Hematopoietic multipotent progenitor cell treated with erythropoietin and hydrocortisone succinate and interleukin-3 and kit ligand, for 8 days (in vitro differentiated cells): ENCODE measurements around the gene CERS3.
"Not testable (repeated sequence)": the region's sequence is repeated elsewhere in the genome, so short reads cannot be mapped to it uniquely, and the experiment has no call there.

Experiments
- DNase-seq: peaks from one replicate; pipeline ENCODE4 v3.0.0-alpha.2; 2015

The CERS3 gene

DNA sequence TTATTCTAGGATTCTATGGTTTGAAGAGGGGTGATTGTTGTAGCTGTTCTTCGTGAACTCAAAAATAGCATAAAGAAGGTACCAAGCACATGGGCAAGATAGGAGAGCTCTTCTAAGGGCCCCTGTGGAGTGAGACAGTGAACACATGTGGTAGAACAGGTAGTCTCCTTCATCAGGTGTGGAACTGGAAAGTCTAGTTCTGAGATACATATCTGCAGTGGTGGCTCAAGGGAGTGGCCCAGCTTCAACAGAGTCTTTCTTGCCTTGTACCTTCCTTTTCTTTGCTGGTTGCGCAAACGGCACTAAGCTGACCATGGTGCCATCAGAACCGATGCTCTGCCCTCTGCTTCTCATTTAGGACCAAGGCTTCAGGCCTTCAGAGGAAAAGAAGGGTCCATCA is 65.2 kb downstream of the CERS3 start:
- no peak for DNase-seq

DNA sequence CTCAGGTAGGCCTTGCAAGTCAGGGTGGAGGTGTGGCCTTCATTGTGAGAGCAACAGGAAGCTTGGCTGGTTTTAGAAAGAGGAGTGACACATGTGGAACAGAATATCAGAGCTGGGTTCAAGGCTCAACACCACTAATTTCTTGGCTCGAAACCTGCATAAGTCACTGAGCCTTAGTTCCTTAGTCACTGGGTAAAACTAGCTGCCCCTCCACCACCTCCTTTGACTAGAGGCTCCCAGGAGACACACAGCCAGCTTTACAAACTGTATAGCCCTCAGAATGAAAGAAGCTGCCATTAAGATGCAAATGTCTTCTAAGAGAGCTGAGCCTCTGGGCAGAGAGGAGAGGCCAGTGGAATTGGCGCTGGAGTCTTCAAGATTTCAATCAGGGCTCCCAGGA is 67.7 kb downstream of the CERS3 start:
- DNase-seq, result no peak

DNA sequence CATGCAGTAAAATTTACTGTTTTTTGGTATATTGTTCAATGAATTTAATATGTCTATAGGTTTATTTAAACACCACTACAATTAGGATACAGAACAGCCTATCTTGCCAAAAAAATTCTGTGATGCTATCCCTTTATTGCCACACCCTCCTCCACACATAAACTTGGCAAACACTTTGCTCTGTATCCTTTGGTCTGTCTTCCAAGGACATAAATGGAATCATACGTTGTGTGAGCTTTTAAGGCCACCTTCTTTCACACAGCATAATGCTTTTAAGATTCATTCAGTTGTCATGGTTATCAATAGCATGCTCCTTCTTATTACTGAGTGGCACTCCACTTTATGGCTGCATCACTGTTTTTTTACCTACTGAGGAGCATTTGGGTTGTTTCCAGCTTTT is 71.5 kb downstream of the CERS3 start:
- DNase-seq, result no peak

DNA sequence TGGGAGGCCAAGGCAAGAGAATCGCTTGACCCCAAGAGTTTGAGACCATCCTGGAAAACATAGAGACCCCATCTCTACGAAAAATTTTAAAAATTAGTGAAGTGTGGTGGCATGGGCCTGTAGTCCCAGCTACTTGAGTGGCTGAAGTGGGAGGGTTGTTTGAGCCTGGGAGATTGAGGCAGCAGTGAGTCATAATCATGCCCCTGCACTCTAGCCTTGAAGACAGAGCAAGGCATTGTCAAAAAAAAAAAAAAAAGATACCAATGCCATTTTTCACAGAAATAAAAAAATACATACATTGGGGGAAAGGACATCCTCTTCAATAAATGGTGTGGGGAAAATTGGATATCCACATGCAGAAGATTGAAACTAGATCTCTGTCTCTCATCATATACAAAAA is 74.6 kb downstream of the CERS3 start:
- no peak for DNase-seq

DNA sequence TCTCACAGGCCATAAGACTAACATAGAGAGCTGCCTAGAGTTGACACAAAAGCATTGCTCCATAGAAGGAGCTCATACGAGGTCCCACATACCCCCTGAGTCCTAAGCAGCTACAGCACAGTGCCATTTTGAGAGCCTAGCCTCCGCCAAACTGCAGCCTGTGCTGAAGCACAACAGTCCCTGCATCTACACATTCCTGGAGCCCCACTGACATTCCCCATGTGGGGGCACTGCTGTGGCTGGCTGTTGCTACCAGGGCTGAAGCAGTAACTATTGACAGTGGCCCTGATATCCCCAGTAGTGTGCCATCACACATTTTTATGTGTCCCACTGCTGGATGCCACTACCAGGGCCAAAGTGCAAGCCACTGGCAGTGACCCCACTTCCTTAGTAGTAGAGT is 80.3 kb downstream of the CERS3 start:
- no peak for DNase-seq

DNA sequence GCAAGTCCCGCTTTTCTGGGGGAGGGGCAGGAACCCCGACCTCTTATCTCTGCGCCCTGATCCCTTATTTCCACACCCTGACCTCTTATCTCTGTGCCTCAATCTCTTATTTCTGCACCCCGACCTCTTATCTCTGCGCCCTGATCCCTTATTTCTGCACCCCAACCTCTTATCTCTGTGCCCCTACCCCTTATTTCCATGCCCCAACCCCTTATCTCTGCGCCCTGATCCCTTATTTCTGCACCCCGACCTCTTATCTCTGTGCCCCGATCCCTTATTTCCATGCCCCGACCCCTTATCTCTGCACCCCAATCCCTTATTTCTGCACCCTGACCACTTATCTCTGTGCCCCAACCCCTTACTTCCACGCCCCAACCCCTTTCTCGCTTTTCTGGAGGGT is 87.7 kb downstream of the CERS3 start:
- DNase-seq, result not testable (repeated sequence)

DNA sequence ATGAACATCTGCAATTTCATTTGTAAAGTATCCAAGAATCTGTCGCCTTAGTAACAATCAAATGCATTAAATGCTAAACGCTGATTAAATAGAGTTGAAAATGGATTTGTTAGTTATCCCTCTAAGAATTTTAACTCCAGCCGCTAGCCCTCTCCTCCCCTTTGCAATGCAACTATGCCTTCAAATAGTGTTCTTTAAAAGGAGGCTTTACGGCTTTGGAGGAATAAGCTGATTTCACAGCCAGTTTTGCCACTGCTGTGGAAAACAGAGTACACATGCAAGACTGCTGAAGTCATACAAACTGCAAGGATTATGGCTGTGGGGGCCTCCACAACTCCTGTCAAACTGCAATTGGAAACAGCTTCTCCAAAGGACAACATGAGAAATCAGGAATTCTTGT is 89.2 kb downstream of the CERS3 start:
- DNase-seq, result no peak

DNA sequence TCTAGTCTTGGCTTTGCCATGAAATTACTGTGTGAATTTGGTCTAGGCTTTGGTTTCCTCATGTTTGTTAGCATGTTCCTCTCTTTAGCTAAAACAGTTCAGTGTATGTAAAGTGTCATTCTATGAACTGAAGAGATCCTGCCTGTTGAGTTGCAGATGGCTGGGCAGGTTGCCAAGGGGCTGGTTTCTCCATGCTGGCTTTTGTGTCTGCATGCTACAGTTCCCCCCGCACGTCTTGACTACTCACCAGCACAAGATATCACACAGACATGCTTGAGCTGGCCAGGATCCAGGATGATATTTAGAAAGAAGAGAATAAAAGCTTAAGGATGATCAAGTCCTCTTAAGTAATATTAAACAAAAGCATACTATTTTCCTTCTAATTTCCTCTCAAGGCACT is 90.2 kb downstream of the CERS3 start:
- peak; percentile 19 for DNase-seq

DNA sequence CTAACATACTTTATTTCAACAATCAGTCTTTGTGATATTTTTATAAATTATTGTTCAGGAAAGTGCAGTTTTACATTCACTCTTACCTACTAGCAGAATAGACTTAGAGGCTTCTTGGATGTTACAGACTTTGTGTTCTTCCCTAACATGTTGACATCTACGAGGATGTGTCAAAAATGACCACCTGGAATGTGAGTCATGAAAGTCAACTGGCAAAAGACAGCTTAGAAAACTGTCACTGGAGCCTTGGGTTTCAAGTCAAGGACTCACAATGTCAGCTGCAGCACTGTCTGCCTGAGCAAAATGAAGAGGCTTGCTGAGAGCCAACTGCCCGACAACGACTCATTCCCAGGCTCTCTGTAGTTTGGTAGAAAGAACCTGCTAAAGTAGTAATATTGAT is 91.5 kb downstream of the CERS3 start:
- DNase-seq, result no peak

DNA sequence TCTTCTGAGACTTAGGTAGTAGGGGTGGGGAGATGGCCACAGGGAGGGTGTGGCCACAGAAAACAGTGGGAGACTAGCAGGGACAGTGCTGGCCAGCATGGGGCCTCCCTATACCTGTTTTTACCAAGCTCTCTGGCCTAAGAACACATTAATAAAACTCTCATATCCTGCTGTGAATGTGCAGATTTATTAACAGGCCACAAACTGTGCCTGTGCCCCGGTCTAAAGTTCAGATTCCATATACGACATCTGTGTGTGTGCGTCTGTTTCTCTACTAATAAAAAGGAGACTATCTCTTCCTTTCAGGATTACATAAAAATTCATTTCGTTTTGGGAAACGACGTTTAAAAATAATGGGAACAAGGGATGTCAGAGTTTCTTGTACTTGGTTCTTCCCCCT is 94.2 kb downstream of the CERS3 start:
- no peak for DNase-seq

DNA sequence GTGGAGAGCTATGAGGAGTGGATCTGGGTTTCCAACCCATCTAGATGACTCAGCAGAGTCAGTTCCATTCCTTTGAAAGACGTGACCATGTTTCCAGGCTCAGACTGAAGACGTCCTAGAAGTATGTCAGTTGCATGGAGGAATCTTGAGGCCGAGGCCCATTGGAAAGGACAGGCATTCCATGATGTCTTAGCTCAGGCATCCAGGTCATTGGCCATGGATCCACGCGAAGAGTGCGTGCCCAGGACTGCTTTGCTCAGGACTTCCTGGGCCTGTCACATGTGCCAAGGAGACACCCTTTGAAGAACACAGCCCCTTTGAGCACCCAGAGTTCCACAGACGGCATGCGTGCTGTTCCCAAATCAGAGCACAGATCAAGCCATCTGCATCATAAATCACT is 94.7 kb downstream of the CERS3 start:
- no peak for DNase-seq

DNA sequence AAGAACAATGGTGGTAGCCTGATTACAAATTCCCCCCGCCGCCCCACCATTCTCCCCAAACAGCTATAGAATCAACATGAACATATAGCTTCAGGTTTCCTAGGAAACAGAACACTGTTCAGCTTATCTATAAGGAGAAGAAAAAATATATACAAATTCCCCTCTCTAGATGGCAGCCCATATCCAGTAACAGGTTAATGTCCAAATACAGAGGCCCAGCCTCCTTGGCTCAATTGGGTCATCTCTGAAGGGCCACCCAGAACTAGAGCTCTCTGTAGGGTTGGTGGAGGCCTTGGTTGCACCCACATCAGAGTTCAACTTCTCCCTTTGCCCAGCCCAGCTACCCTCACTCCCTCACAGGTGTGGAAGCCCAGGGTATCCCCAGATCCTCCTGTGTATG is 95.4 kb downstream of the CERS3 start:
- no peak for DNase-seq

DNA sequence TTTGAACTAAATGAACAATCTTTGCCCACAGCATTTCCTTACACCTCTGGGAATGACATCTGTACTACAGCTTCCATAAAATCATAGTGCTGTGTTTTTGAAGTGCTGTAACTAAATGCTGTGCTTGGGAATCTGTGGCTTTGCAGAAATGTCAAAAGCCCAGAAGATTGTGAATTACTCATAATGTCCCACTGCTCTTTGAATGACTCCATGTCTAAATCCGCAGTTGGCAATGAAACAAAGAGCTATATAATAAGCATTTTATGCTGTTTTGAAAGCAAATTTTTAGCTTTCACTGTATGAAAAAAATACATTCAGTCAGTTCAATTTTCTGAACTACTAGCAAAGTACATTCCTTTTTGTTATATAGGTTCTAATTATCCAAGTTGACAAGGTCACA is 98.3 kb downstream of the CERS3 start:
- no peak for DNase-seq

DNA sequence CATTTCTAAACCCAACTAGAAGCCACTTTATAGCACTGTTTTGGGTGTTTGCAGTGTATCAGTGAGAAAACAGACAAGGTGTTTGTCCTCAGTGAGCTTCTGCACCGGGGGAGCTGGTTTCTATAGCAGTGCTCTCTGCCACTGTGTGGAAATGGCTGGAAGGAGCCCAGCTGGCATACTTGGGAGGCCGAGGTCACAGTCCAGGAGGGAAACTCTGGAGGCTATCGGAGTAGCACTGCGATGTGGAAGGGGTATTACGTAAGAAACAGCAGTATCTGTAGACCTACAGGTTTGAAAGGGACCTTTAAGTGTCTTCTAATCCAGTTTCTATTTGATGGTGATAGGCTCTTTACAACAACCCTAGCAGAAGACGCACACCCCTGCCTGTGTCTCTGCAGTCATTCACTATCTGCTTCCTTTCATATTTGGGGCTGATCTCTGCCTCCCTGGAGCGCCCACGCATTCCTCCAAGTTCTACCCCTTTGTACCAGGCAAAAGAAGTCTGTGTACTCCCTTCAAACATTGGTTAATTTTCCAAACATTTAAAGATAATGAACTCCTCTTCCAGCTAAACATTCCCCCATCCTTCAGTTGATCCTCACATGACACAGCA is 99.5 kb downstream of the CERS3 start:
- no peak for DNase-seq

DNA sequence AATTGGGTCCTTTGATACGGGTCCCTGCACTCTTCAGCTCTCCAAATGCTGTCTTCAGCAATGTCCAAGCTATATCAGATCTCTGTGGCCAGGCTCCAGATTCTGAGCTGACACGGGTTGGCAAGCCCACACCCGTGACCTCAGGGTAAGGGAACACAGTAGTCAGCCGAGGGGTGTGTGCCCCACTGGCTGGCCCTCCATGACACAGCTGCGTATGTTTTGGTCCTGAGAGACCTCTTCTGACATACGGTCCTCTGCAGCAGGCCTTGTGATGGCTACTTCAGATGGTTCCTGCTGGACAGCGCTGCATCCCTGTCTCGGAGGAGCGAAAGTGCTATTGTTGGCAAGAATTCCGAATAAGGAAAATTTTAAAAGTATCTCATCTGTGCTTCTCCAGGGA is 101.8 kb downstream of the CERS3 start:
- no peak for DNase-seq

DNA sequence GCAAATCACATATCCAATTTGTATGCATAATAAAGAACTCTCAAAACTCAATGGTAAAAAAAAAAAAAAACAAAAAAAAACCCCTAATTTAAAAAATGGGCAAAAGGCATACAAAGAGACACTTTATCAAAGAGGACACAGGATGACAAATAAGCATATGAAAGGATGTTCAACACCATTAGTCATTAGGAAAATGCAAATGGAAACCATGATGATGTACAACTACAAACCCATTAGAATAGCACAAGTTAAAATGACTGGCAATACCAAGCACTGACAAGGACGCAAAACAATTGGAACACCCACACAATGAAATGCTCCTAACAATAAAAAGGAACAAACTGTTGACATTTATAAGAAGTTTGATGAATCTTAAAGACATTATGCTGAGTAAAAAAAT is 123.6 kb downstream of the CERS3 start:
- no peak for DNase-seq

DNA sequence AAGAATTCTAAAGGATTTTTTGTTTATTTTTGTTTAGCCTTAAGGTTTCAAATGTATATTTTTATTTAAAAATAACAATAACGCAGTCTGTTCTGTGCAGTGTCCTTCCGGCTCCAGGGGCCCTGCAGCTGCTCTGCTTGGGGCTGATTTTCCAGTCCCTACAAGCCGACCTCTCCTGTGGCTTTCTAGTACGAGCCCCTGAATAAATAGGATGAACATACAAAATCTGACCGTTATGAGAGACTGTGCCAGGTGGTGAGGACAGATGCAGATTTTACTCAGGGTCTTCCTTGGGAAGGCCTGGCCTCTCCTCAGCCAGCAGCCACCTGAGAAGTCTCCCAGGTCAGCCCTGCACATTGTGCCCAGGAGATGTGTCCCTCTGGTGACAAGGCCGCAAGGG is 127.8 kb downstream of the CERS3 start:
- DNase-seq, result no peak

DNA sequence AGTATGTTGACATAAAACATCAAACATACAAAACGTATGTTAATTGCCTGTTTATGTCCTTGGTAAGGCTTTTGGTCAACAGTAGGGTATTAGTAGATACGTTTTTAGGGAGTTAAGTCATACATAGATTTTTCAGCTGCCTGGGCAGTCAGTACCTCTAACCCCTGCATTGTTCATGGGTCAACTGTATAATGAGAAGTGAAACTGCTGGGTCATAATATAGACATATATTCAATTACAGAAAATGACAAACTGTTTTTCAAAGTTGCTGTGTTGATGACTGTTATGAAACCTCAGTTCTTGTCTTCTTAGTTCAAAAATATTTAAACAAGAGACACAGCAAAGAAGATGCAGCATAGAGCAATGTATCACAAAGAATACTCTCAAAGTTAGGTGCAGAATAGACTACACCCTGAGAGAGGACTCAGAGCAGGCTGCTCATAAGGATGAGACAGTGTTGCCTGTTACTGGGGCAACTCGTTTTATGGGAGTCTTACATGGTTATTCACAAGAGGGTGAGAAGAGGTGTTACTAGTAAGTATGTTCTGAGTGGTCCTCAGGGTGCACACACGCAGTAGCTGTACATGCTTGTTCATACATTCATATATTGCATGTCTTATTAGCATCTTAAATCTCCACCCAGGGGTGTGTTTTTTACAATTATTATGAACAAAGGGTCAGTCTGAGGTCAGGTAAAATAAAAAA is 133.9 kb downstream of the CERS3 start:
- no peak for DNase-seq

DNA sequence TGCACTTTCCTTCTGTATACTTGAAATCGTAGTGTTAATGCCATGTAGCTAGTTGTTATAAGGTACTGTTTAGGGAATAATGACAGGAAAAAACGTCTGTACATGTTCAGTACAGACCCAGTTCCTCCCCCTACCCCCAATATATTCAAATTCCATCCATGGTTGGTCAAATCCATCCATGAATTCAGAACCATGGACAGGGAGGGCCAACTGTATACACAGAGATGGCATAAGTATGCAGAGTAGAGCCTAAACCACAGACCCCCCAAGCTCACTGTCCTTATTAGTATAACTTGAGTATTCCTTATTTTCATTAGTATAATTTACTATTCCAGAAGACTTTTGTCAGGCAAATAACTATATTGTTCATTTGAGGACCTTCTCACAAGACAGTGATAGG is 135.7 kb downstream of the CERS3 start:
- no peak for DNase-seq

DNA sequence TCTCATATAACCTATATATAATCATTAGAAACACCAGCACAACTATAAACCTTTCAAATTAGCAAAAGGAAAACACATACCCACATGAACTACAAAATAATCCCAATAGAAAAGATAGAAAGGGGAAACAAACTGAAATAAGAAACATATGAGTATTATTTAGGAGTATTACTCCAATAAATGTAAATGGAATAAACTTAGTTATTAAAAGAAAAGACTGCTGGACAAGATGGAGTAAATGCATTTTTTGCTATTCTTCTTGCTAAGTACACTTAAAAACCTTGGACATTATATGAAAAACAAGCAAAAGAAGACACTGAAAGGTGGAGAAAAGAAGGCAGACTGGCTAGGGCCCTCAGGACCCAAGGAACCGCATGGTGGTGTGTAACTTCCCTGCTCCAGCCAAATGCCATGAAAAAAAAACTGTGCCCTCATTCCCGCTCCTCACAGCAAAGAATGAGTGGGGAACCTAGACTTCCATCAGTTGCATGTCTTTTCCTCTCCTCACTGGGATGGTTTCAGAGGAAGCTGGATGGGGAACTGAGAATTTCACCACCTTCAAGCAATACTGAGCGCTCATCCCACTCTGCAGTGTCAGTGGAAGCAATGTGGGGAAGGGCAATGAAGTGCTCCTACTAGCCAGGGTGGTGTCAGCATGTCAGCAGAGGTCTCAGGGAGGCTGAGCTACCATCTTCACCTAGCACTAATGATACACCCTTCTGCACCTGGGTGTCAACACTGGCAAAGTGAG is 143.3 kb downstream of the CERS3 start:
- DNase-seq, result no peak

DNA sequence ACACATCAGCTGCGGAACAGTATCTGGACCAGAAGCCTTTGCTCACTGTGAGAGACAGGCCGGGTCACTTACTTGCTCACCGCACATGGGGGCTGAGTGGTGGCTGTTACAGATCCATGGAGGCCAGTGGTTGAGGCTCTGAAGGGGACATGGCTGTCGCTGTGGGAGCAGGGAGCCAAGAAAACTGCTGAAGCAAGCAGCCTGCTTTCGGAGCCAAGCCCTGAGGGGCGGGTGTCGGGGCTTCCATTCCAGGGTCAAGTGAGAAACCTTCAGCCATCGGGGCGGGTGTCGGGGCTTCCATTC is 144.7 kb downstream of the CERS3 start:
- no peak for DNase-seq

DNA sequence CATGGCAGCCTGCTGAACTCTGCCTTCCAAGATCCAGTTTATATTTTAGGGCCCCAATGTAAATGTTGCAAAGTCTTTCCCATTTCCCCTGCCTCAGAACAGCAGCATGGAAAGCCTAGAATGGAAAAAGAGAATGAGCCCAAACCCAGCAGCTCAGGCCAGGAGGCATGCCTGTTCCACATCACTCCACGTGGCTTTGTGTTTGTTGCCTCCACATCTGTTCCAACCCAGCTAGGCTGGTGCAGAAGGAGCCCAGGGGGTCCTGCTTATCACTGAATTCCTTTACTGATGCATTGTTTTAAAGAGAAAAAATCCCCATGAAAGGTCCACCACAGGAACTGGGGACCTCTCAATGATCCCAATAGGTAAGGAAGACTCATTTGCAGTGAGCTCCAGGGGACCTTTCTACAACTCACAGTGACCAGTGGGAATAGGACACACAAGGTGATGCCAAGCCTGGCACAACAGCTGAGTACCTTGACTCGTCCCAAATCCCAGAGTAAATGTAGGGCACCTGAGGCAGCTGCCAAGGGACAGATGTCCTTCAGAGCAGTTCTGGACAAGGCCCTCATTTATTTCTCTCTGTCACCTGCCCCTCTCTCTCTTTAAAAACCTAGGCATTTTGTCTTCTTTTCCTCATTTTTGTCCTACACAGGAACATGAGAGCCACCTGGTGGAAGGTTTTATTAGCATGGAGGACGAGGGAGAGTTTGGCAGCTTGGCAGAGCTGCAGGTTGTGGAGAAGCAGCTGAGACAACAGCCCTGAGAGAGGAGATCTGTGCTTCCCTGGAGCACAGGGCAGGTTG is 145.2 kb downstream of the CERS3 start:
- DNase-seq, result peak; percentile 4

DNA sequence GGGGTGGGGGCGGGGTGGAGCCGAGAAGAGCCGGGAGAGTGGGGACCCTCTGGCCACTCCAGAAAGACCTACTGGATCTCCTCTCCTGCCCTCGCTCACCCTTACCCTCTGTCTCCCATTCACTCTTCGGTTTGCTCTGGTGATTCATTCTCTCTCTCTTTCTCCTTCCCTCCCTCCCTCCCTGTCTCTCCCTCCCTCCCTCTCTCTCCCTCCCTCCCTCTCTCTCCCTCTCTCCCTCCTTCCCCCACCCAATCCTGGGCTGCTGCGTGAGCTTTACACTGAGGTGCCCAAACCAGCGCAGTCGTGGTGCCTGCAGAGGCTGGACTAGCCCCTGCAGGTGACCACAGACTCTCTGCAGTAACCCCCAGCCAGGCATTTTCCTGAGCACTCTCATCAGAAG is 154.8 kb downstream of the CERS3 start:
- DNase-seq, result no peak
